ENCODE results near the gene MRPS34. TPM values are rescaled to one million over a fixed set of nuclear protein-coding genes. Genes with fewer than 3 reads are reported as not detected.

Gene MRPS34
- total and polyA plus RNA-seq, 4 donors, result 42.4 to 100 (median 58.7) TPM

- no peak overlapping the region for H3K4me3 ChIP-seq (ENCODE audit: low read depth in 1 of 3, low read length in 3 of 3)
- H3K36me3 ChIP-seq (ENCODE audit: control insufficient read depth in 4 of 4, insufficient read depth in 3 of 4, low read depth in 1 of 4, low read length in 3 of 4), result peaks cover 6 to 64% (median 24%) of the 10 kb centered on the region in 4 donors
- WGBS, result 95% methylated on average over 25 of the region's 25 CpGs
- H3K9me3 ChIP-seq (ENCODE audit: control insufficient read depth in 4 of 4, low read length in 3 of 4), result no peaks in the 10 kb centered on the region
- TF ChIP-seq ATF3 (IDR thresholded peaks at IDR 0.05) (no peak), EGR1 (IDR thresholded peaks at IDR 0.05; ENCODE audit: low read depth in 2 of 2) (no peak), GABPA (IDR thresholded peaks at IDR 0.05 in 1 of 2, conservative IDR thresholded peaks at IDR 0.05 in 1 of 2) (no peak)
- no peak for DNase-seq (ENCODE audit: low spot score)
- no peaks in the 10 kb centered on the region for H3K27me3 ChIP-seq (ENCODE audit: control insufficient read depth in 4 of 4, insufficient read depth in 4 of 4, low read length in 3 of 4)
- no peak overlapping the region for H3K27ac ChIP-seq (ENCODE audit: low read depth in 1 of 2, low read length in 2 of 2)
- no peaks in the 10 kb centered on the region for H3K4me1 ChIP-seq (ENCODE audit: control insufficient read depth in 4 of 4, insufficient read depth in 4 of 4, low read length in 3 of 4)
- no peak overlapping the region for H3K9ac ChIP-seq (ENCODE audit: low read depth in 1 of 2, low read length in 2 of 2)
Observed at GRCh38 chr16:1745181-1745899, 27.6 kb downstream of the MRPS34 start.

GRCh38 chr16:1744338-1744840 is 28.5 kb downstream of the MRPS34 start:
- no peaks in the 10 kb centered on the region for H3K4me1 ChIP-seq (ENCODE audit: control insufficient read depth in 4 of 4, insufficient read depth in 4 of 4, low read length in 3 of 4)
- TF ChIP-seq HNF4G (IDR thresholded peaks at IDR 0.05), result no peak
- TF ChIP-seq JUND (IDR thresholded peaks at IDR 0.05), result no peak
- no peak for TF ChIP-seq GABPA (IDR thresholded peaks at IDR 0.05 in 1 of 2, conservative IDR thresholded peaks at IDR 0.05 in 1 of 2)
- TF ChIP-seq RAD21 (IDR thresholded peaks at IDR 0.05), result no peak
- TF ChIP-seq FOXA2 (IDR thresholded peaks at IDR 0.05), result no peak
- TF ChIP-seq REST (IDR thresholded peaks at IDR 0.05), result no peak
- no peak for TF ChIP-seq TAF1 (conservative IDR thresholded peaks at IDR 0.05)
- no peak for TF ChIP-seq FOXA1 (IDR thresholded peaks at IDR 0.05)
- no peak for TF ChIP-seq SP1 (IDR thresholded peaks at IDR 0.05)
- TF ChIP-seq RXRA (IDR thresholded peaks at IDR 0.05), result no peak
- no peak for TF ChIP-seq EGR1 (IDR thresholded peaks at IDR 0.05; ENCODE audit: low read depth in 2 of 2)
- no peak for TF ChIP-seq ZBTB33 (IDR thresholded peaks at IDR 0.05)
- TF ChIP-seq CTCF (IDR thresholded peaks at IDR 0.05; ENCODE audit: low read depth, low read length, missing input control), result no peak
- TF ChIP-seq NR2F2 (IDR thresholded peaks at IDR 0.05), result no peak
- TF ChIP-seq MAX (IDR thresholded peaks at IDR 0.05), result no peak
- TF ChIP-seq HNF4A (conservative IDR thresholded peaks at IDR 0.05), result no peak
- TF ChIP-seq ATF3 (IDR thresholded peaks at IDR 0.05), result no peak
- TF ChIP-seq YY1 (IDR thresholded peaks at IDR 0.05), result no peak
- DNase-seq (ENCODE audit: low spot score), result no peak
- H3K4me3 ChIP-seq (ENCODE audit: low read depth in 1 of 3, low read length in 3 of 3), result no peak overlapping the region
- H3K9ac ChIP-seq (ENCODE audit: low read depth in 1 of 2, low read length in 2 of 2), result no peak overlapping the region
- H3K27me3 ChIP-seq (ENCODE audit: control insufficient read depth in 4 of 4, insufficient read depth in 4 of 4, low read length in 3 of 4), result no peaks in the 10 kb centered on the region
- no peak overlapping the region for H3K27ac ChIP-seq (ENCODE audit: low read depth in 1 of 2, low read length in 2 of 2)
- peaks cover 6 to 62% (median 22%) of the 10 kb centered on the region in 4 donors for H3K36me3 ChIP-seq (ENCODE audit: control insufficient read depth in 4 of 4, insufficient read depth in 3 of 4, low read depth in 1 of 4, low read length in 3 of 4)
- 95% methylated on average over 24 of the region's 24 CpGs for WGBS
- H3K9me3 ChIP-seq (ENCODE audit: control insufficient read depth in 4 of 4, low read length in 3 of 4), result no peaks in the 10 kb centered on the region

Measured in liver (tissue), 9 donors.